Lower leg skin (tissue), 4 donors: ENCODE measurements around the gene ZNF506. TPM values are rescaled to one million over a fixed set of nuclear protein-coding genes. Genes with fewer than 3 reads are reported as not detected.

Experiments
- DNase-seq, 2 donors: peaks; one replicate each; pipeline ENCODE4 v3.0.0-alpha.2; 2019; ENCODE audit warnings: low spot score in 2 of 2
- H3K4me3 ChIP-seq: fragments of 200-600 bp; sonication (generic); 2 replicates; pipeline ENCODE4 v1.5.1; 2017; ENCODE audit warnings: mild to moderate bottlenecking, low read depth; ENCODE audit not compliant: poor library complexity, severe bottlenecking
- POLR2A ChIP-seq, 2 donors: fragments of 450-650 bp; IDR thresholded peaks; one replicate each; pipeline ENCODE4 v1.6.1; 2016 to 2017; ENCODE audit warnings: antibody characterized with exemption in 2 of 2, mild to moderate bottlenecking in 1 of 2, moderate library complexity in 1 of 2
- WGBS, 2 donors: methylation state at CpG; one replicate each; pipeline ENCODE4 v1.1.5; 2018; 5-methylcytosine and 5-hydroxymethylcytosine counted together
- intact Hi-C: fragments of 100-400 bp; cut with DNase I; formaldehyde crosslinking; loops from one replicate; pipeline ENCODE4 v1.15.0; 2023; ENCODE audit warnings: low total_unique reads
- total RNA-seq, 4 donors: library from RNA; depleted of rRNA; stranded (reverse); fragments of >200 nt; gene quantifications; one replicate each; pipeline ENCODE4 v1.1.0, GENCODE V29; 2016
- TF ChIP-seq, protein P1 (sequence below), 3 donors: fragments of 450-650 bp; IDR thresholded peaks; one replicate each; pipeline ENCODE4 v1.5.1; 2016; ENCODE audit warnings: antibody characterized with exemption in 3 of 3, mild to moderate bottlenecking in 3 of 3, moderate library complexity in 2 of 3

Gene ZNF506
- total RNA-seq, 4 donors from 2014 or later, result 19.9 to 44.5 (median 28.0) TPM

GRCh38 chr19:19743176-19743575 lies 78.4 kb downstream of the ZNF506 start:
- H3K4me3 ChIP-seq, result no peak overlapping the region
- WGBS, 2 donors, result 80 to 85% methylated on average over 6 of the region's 6 CpGs
- DNase-seq, result no peak
- intact Hi-C loops, result no loop called here
- TF ChIP-seq, protein P1, sequence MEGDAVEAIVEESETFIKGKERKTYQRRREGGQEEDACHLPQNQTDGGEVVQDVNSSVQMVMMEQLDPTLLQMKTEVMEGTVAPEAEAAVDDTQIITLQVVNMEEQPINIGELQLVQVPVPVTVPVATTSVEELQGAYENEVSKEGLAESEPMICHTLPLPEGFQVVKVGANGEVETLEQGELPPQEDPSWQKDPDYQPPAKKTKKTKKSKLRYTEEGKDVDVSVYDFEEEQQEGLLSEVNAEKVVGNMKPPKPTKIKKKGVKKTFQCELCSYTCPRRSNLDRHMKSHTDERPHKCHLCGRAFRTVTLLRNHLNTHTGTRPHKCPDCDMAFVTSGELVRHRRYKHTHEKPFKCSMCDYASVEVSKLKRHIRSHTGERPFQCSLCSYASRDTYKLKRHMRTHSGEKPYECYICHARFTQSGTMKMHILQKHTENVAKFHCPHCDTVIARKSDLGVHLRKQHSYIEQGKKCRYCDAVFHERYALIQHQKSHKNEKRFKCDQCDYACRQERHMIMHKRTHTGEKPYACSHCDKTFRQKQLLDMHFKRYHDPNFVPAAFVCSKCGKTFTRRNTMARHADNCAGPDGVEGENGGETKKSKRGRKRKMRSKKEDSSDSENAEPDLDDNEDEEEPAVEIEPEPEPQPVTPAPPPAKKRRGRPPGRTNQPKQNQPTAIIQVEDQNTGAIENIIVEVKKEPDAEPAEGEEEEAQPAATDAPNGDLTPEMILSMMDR (IDR thresholded peaks at IDR 0.05), result no peak
- TF ChIP-seq POLR2A (IDR thresholded peaks at IDR 0.05), result no peak

DNA sequence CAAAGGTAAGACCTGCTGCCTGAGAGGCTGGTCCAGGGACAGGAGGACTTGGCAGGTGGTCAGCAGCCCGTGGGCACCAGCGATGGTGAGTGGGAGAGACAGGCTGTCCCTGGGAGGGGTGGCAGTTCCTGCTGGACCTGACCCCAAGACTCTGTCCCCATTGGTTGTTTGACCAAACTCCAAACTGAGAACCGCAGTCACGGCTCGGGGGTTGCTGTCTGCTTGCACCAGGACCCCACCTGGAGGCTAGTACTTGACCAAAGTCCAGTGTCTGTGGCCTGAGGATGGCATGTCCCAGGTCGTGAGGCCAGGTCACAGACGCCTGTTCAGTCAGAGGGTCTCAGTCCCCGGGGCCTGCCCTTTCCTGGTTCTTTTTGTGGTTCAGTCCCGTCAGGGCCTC lies 78.8 kb downstream of the ZNF506 start:
- H3K4me3 ChIP-seq, result no peak overlapping the region
- intact Hi-C loops, result no loop called here
- no peak for TF ChIP-seq POLR2A (IDR thresholded peaks at IDR 0.05)
- TF ChIP-seq, protein P1 (IDR thresholded peaks at IDR 0.05), result no peak
- WGBS, 2 donors, result 81 to 87% methylated on average over 6 to 9 of the region's 9 CpGs
- DNase-seq, result peak in 1 of 2 donors; percentile 80

Other genes with a start within 250 kb of the ZNF506 start
- gene PBX4, start 203.1 kb downstream of the ZNF506 start, total RNA-seq, result 10 to 100 TPM in 1 of 4 donors, 1 to 10 TPM in 3; 3.8 to 15.8 (median 5.9) TPM
- gene LPAR2, start 193.5 kb downstream of the ZNF506 start, total RNA-seq, result 10 to 100 TPM; 16.5 to 31.6 (median 28.2) TPM
- gene GMIP, start 178.1 kb downstream of the ZNF506 start, total RNA-seq, result 10 to 100 TPM in 3 of 4 donors, 1 to 10 TPM in 1; 6.4 to 21.0 (median 19.1) TPM
- gene ATP13A1, start 158.1 kb downstream of the ZNF506 start, total RNA-seq, result 100 to 1,000 TPM in 2 of 4 donors, 10 to 100 TPM in 2; 60.8 to 162 (median 109) TPM
- gene ZNF101, start 152.9 kb downstream of the ZNF506 start, total RNA-seq, result 10 to 100 TPM in 1 of 4 donors, 1 to 10 TPM in 3; 4.5 to 18.6 (median 7.2) TPM
- 1 to 10 TPM; 6.9 to 9.4 (median 8.1) TPM for gene ZNF14, start 88.6 kb downstream of the ZNF506 start, total RNA-seq
- 1 to 10 TPM; 4.7 to 7.5 (median 7.0) TPM for gene ZNF253, start 44.1 kb upstream of the ZNF506 start, total RNA-seq
- 1 to 10 TPM; 3.4 to 4.7 (median 4.0) TPM for gene ZNF93, start 79.2 kb upstream of the ZNF506 start, total RNA-seq
- gene ZNF682, start 217.8 kb upstream of the ZNF506 start, total RNA-seq, result 10 to 100 TPM in 1 of 4 donors, 1 to 10 TPM in 3; 3.1 to 18.9 (median 3.9) TPM